ENCODE measurements around the gene KRT8.
"Not testable (repeated sequence)": the region's sequence is repeated elsewhere in the genome, so short reads cannot be mapped to it uniquely, and the experiment has no call there.

KRT8 gene

DNA sequence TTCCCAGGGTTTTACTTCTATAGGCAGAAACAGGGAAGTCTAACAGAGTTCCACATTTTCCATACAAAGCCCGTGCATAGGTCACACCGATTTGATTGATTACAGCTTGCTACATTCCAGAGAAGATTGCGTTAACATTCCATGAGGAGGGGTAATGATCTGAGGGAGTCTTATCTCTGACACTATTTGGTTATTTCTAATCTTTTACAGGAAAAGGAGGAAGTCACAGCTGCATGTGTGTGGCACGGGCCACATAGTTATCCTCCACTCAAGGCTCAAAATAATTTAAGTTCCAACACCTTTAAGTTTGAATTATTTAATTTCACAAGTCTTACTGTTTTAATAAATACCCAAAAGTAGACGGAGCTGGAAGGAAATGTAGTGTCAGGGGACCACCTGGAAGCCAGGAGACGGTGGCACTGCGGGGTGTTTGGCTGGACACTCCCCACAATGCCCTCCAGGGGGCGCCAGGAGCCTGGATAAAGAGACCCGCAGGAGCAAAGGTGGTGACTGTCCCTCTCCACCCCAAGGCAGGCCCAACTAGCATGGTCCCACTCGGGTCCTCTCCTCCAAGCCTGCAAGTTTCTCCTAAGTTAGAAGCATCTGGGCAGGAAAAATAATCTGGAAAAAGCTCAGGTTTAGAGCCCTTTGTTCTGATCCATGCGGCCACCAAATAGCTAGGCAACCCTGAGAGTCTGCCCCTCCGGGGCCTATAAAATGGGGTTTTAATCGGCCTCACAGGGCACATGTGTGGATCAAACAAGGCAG, 20.2 kb downstream of the KRT8 start:
- no peak overlapping the region for H3K4me3 ChIP-seq (ENCODE audit: low read length)
- no peaks in the 10 kb centered on the region for H3K36me3 ChIP-seq (ENCODE audit: insufficient read depth, low read length)
- H3K9me3 ChIP-seq (ENCODE audit: low read length), result no peaks in the 10 kb centered on the region
- no peak overlapping the region for H2AFZ ChIP-seq (ENCODE audit: low read depth, low read length)
- H3K4me1 ChIP-seq (ENCODE audit: insufficient read depth, low read length), result no peaks in the 10 kb centered on the region
- H3K27me3 ChIP-seq (ENCODE audit: insufficient read depth, low read length), result peaks cover 2% of the 10 kb centered on the region

DNA sequence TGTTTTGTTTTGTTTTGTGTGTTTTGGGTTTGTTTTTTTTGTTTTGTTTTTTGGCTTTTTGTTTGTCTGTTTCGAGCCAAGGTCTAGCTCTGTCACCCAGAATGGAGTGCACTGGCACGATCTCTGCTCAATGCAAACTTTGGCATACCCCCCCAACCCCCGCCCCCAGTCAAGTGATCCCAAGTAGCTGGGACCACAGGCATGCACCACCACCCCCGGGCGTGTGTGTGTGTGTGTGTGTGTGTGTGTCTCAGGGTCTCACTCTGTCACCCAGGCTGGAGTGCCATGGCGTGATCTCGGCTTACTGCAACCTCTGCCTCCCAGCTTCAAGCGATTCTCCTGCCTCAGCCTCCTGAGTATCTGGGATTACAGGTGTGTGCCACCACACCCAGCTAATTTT, 24.4 kb downstream of the KRT8 start:
- not testable (repeated sequence) for H3K9me3 ChIP-seq (ENCODE audit: low read length); H3K36me3 ChIP-seq (ENCODE audit: insufficient read depth, low read length); H2AFZ ChIP-seq (ENCODE audit: low read depth, low read length); H3K4me1 ChIP-seq (ENCODE audit: insufficient read depth, low read length); H3K4me3 ChIP-seq (ENCODE audit: low read length)
- H3K27me3 ChIP-seq (ENCODE audit: insufficient read depth, low read length), result peaks cover 28% of the 10 kb centered on the region

DNA sequence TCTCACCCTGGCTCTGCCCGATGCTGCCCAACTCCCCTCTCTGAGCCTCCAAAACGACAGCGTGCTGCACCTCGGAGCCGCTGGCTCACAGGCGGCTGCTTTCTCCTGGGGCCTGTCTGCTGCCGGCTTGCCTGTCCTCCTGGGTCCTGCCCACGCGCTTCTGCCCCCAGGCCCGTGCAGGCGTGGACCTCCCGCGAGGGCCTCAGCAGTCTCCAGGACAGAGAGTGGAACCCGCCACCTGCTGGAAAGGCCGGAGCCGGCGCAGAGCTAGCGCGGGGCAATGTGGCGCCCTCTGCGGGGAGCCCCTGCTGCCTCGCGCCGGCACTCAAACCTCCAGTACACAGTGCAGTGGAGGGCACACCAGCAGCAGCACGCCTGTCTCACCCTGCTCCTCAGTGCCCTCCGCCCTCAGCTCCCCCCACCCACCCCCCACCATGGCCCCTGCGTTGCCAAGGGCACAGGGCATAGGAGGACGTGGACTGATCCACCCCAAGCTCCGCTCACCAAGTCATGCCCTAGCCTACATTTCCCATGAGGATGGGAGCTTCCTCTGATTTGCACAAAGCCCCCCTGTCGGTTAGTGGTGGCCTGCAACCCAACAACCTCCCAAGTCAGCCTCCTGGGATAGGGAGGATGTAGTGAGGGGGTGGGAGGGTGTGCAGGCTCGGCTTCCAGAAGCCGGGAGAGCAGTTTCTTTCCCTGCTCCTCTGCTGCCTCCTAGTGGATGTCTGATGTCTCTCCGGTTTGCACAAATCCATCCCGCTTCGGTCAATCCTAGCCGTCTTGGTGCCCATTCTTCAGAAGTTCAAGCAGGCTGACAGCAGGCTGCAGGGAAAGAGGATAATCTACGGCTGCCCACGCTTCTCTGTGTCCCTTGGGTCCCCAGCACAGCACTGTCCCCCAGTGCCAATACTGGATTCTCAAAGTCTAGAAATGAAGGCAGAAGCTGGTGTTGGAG, 25.2 kb downstream of the KRT8 start:
- H2AFZ ChIP-seq (ENCODE audit: low read depth, low read length), result no peak overlapping the region
- no peaks in the 10 kb centered on the region for H3K36me3 ChIP-seq (ENCODE audit: insufficient read depth, low read length)
- no peaks in the 10 kb centered on the region for H3K4me1 ChIP-seq (ENCODE audit: insufficient read depth, low read length)
- no peak overlapping the region for H3K4me3 ChIP-seq (ENCODE audit: low read length)
- no peaks in the 10 kb centered on the region for H3K9me3 ChIP-seq (ENCODE audit: low read length)
- H3K27me3 ChIP-seq (ENCODE audit: insufficient read depth, low read length), result peaks cover 36% of the 10 kb centered on the region

DNA sequence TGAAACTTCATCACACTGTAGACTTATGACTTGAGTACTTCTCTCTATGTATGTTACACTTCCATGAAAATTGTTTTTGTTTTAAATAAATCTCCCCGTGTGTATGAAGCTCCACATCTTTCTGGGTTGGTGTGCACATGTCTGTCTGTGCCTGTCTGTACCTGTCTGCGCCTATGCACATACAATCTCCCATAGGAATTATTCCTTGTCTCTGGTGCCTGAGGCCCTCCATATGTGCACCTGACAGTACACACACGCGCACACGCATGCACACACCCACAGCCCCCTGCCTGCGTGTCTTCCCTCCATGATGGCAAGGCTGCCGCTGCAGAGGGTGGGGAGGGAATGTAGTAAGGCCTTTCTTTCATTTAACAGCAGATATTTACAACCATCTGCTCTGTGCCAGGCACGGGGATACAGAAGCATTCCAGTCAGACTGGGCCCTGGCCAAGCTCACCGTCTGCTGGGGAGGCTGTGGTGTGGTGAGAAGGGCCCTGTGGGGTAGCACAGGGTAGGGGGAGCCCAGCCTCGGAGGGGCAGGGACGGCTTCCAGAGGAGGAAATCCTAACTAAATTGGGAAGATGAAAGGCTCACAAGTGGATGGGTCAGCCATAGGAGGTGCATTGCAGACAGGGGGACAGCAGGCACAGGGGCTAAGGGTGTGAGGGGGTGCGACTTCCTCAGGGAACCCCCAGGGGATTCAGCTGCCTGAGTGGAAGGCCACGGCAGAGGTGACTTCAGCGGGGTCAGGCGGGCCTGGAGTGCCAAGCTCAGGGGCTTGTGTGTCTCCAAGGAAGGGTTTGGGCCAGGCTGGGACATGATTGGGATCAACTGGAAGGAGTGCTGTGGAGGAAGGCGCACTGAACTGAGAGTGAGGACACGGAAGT, 26.1 kb downstream of the KRT8 start:
- Histone ChIP-seq H2AFZ (ENCODE audit: low read depth, low read length) (no peak overlapping the region), H3K4me1 (ENCODE audit: insufficient read depth, low read length) (no peaks in the 10 kb centered on the region), H3K9me3 (ENCODE audit: low read length) (no peaks in the 10 kb centered on the region), H3K36me3 (ENCODE audit: insufficient read depth, low read length) (no peaks in the 10 kb centered on the region), H3K27me3 (ENCODE audit: insufficient read depth, low read length) (peaks cover 45% of the 10 kb centered on the region), H3K4me3 (ENCODE audit: low read length) (no peak overlapping the region)

DNA sequence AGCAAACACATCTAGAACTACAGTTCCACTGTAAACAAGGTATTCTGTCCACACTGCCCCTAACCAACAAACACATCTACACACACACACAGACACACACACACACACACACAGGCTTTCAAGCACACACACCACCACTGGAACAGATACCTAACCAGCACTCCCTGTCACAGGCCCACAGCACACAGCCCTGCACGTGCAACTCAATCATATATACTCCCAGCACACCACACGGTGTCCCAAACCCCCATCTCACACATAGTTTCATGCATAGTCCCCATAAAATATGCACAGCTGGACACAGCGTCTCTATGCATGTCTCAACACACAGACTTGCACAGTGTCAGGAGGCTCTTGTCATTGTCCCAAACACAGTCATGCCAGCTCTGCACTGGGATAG, 27.6 kb downstream of the KRT8 start:
- Histone ChIP-seq H3K9me3 (ENCODE audit: low read length) (no peaks in the 10 kb centered on the region), H3K4me3 (ENCODE audit: low read length) (no peak overlapping the region), H3K27me3 (ENCODE audit: insufficient read depth, low read length) (peaks cover 60% of the 10 kb centered on the region)

DNA sequence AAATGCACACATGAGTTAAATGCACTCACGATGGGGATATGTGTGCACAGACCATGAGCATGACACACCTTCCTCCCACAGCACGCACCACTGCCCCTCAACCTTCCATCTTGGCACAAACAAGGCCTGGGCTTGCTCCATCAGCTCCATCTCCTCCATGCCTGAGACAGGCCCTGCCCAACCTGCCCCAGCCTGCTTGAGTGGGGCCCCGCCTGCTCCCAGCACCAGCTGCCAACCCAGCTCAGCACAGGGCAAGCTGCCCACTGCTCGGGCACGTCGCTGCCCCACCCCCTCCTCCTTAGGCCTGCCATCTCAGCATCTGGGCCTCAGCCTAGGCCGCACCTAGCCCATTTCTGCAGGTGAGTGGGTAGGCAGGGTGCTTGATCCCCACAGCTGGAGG, 28.5 kb downstream of the KRT8 start:
- no peaks in the 10 kb centered on the region for H3K36me3 ChIP-seq (ENCODE audit: insufficient read depth, low read length)
- H3K4me3 ChIP-seq (ENCODE audit: low read length), result no peak overlapping the region
- no peak overlapping the region for H2AFZ ChIP-seq (ENCODE audit: low read depth, low read length)
- no peaks in the 10 kb centered on the region for H3K4me1 ChIP-seq (ENCODE audit: insufficient read depth, low read length)
- H3K9me3 ChIP-seq (ENCODE audit: low read length), result no peaks in the 10 kb centered on the region
- H3K27me3 ChIP-seq (ENCODE audit: insufficient read depth, low read length), result peaks cover 64% of the 10 kb centered on the region

More for the DNA sequence above, 27.6 kb downstream of the KRT8 start:
- Histone ChIP-seq H2AFZ (ENCODE audit: low read depth, low read length) (no peak overlapping the region), H3K36me3 (ENCODE audit: insufficient read depth, low read length) (no peaks in the 10 kb centered on the region), H3K4me1 (ENCODE audit: insufficient read depth, low read length) (no peaks in the 10 kb centered on the region)

DNA sequence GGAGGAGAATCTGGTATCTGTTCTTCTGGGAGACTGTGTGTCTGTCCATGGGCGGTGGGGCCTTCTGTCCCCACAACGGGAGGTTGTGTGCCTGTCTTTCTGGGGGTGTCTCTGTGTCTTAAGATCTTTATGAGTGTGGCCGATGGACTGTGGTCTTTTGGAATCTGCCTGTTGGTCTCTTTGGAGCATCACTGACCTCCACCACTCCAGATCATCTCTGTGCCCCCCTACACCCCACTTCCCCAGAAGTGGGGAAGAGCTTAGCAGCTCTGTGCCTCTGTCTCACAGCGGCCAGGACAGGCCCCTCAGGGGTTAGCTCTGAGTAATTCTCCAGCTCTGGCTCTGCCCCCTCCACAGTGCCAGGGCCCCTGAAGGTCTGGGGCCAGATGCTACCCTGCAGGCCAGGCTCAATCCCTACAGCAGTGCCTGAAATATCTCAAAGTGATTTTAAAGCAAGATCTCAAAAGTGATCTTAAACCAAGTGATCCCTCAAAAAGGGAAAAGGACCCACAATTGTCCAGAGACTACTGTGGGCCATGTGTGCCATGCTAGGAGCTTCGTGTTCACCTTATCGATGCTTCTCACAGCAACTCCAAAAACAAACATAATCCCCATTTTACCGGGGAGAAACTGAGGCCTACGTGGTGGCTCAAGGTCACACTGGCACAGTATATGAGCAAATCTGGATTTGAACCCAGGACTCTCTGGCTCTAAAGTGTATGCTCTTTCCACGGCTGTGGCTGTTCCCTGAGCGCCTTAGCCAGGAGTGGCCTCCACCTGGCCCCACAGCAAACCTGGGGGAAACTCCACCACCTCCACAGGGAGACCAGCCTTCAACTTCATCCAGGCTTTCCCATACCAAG, 30.1 kb downstream of the KRT8 start:
- Histone ChIP-seq H3K4me3 (ENCODE audit: low read length) (no peak overlapping the region), H3K27me3 (ENCODE audit: insufficient read depth, low read length) (peaks cover 64% of the 10 kb centered on the region), H3K4me1 (ENCODE audit: insufficient read depth, low read length) (no peaks in the 10 kb centered on the region), H2AFZ (ENCODE audit: low read depth, low read length) (no peak overlapping the region), H3K36me3 (ENCODE audit: insufficient read depth, low read length) (no peaks in the 10 kb centered on the region), H3K9me3 (ENCODE audit: low read length) (no peaks in the 10 kb centered on the region)

DNA sequence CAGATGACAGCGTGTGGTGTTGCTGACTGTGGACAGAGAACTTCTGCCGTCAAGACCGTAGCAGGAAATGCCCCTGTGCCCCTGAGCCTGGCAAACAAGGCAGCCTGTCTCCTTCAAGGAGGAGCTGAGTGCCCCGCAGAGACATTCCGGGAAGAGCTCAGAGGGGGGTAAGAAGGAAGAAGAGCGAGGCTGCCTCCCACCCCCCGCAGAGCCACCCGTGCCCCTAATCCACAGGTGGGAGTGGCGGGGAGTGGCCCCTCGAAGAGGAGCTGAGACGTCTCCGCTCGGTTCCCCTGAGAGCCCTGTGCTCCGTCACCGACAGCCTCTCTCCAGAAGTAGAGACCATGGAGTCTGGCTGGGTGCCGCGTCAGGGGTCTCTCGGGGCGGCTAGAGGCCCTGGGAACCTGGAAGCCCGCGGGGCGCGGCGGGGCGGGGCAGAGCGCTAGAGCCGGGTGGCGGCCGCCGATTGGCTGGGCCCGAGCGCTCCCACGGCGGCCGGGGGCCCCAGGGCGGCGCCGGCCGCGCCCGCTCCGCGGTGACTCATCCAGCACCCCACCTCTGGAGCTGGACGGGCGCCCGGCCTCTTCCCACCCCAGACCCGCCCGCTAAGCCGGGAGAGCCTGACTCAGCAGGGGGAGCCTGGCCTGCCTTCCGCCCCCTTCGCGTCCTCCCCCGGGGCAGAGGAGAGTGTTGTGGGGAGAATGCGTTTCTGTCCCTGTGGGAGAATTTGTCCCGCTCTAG, 30.9 kb downstream of the KRT8 start:
- Histone ChIP-seq H3K4me1 (ENCODE audit: insufficient read depth, low read length) (no peaks in the 10 kb centered on the region), H3K4me3 (ENCODE audit: low read length) (no peak overlapping the region), H3K36me3 (ENCODE audit: insufficient read depth, low read length) (no peaks in the 10 kb centered on the region), H3K27me3 (ENCODE audit: insufficient read depth, low read length) (peaks cover 61% of the 10 kb centered on the region), H3K9me3 (ENCODE audit: low read length) (no peaks in the 10 kb centered on the region), H2AFZ (ENCODE audit: low read depth, low read length) (no peak overlapping the region)

DNA sequence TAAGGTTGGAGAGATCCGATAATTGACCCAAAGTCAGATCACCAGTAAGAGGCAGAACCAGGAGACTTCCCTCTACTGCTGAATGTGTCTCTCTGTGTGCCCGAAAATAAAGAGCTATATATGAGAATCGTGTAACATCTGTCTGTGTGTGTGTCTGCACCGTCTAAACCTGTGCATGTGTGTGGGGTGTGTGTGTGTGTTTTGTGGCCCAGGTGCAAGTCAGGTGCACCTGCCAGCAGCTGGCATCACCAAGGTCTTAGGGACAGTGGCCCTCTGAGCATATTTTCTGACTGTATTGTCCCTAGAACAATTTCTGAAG, 31.4 kb downstream of the KRT8 start:
- H3K9me3 ChIP-seq (ENCODE audit: low read length), result no peaks in the 10 kb centered on the region
- no peak overlapping the region for H3K4me3 ChIP-seq (ENCODE audit: low read length)
- H2AFZ ChIP-seq (ENCODE audit: low read depth, low read length), result no peak overlapping the region
- H3K36me3 ChIP-seq (ENCODE audit: insufficient read depth, low read length), result no peaks in the 10 kb centered on the region
- no peaks in the 10 kb centered on the region for H3K4me1 ChIP-seq (ENCODE audit: insufficient read depth, low read length)
- peaks cover 56% of the 10 kb centered on the region for H3K27me3 ChIP-seq (ENCODE audit: insufficient read depth, low read length)

DNA sequence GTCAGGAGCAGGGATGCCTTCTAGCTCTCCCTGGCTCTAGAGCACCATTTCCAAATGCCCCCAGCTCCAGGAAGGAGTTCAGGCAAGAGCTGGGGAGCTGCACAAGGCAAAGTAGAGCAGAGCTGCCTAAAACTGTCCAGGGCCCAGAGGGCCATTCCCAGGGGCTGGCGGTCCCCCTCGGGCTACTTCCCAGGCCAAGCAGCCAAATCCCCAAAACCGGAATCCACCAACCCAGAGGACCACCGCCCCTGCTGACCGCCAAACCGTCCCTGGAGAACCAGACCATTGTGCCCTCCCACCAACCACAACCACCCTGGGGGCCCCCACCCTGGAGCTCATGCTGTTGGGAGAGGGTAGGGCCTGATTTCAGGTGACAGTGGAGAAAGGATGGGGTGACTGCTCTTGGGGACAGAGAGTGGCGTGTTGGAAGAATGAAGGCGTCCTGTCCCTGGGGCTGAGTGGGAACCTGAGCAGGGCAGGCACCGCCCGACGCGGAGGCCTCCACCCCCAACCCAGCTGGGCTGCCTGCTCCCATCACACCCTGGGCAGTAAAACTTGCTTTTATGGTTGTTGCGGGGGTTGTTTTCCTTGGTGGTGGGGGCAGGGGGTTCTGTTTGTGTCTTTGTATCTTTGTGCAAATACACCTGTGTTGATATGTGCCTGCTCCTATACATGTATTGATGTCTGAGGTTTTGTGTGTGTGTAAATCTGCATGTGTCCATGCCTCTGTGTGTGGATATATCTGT, 32.1 kb downstream of the KRT8 start:
- no peak overlapping the region for H2AFZ ChIP-seq (ENCODE audit: low read depth, low read length)
- no peak overlapping the region for H3K4me3 ChIP-seq (ENCODE audit: low read length)
- H3K36me3 ChIP-seq (ENCODE audit: insufficient read depth, low read length), result no peaks in the 10 kb centered on the region
- H3K9me3 ChIP-seq (ENCODE audit: low read length), result no peaks in the 10 kb centered on the region
- H3K27me3 ChIP-seq (ENCODE audit: insufficient read depth, low read length), result peaks cover 54% of the 10 kb centered on the region
- no peaks in the 10 kb centered on the region for H3K4me1 ChIP-seq (ENCODE audit: insufficient read depth, low read length)

DNA sequence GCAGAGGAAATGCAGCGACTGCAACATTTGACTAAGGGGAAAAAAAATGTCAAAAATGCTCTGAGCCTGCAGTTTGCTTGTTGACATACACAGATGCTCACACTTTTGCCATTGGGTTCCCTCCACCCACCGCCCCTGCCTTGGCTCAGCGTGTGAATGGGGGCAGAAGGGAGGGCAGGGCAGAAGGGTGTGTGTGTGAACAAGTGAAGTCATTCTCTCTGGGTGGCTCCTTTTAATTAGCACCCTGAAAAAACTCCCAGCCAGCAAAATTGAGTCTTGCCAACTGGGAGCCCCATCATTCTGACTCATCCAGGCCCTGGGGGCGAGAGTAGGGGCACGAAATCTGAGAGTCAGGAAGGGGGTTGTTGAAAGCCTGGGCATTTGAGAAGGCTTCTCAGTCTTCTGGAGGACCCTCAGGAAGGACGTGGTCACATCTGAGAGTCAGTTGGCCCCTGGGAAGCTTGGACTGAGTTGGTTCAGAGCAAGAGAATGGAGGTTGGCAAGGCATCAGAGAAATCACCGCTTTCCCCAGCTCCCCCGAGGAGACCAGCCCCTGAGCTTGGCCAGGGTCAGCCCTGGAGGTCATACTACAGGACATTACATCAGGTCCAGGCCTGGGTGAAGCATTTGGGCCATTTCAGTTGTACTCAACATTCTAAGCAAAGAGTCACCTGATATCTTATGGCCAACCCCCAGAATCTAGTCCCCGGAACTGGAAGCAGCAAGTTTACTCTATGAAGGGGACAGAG, 33.4 kb downstream of the KRT8 start:
- Histone ChIP-seq H3K9me3 (ENCODE audit: low read length) (no peaks in the 10 kb centered on the region), H3K4me1 (ENCODE audit: insufficient read depth, low read length) (no peaks in the 10 kb centered on the region), H3K36me3 (ENCODE audit: insufficient read depth, low read length) (no peaks in the 10 kb centered on the region), H3K27me3 (ENCODE audit: insufficient read depth, low read length) (peaks cover 44% of the 10 kb centered on the region), H2AFZ (ENCODE audit: low read depth, low read length) (no peak overlapping the region), H3K4me3 (ENCODE audit: low read length) (no peak overlapping the region)
